B cell (primary cell): Measurements from ENCODE around the gene LAMA2.

ENCODE experiments used
- CTCF ChIP-seq: fragments of 200-600 bp; IDR thresholded peaks from one replicate; pipeline ENCODE4 v1.8.0; 2022; ENCODE audit warnings: antibody characterized with exemption, mild to moderate bottlenecking
- EZH2 ChIP-seq: IDR thresholded peaks from 2 replicates; pipeline ENCODE4 v1.6.1; 2012; ENCODE audit warnings: borderline replicate concordance, low read depth, mild to moderate bottlenecking, moderate library complexity, low read length; ENCODE audit not compliant: insufficient read depth, poor library complexity, severe bottlenecking

GRCh38 chr6:129015721-129016120 is 132.8 kb downstream of the LAMA2 start:
- TF ChIP-seq CTCF, result no peak
- no peak for TF ChIP-seq EZH2
